ENCODE data around the gene PSG1.
"Not testable (repeated sequence)": the region's sequence is repeated elsewhere in the genome, so short reads cannot be mapped to it uniquely, and the experiment has no call there.

PSG1 gene

DNA sequence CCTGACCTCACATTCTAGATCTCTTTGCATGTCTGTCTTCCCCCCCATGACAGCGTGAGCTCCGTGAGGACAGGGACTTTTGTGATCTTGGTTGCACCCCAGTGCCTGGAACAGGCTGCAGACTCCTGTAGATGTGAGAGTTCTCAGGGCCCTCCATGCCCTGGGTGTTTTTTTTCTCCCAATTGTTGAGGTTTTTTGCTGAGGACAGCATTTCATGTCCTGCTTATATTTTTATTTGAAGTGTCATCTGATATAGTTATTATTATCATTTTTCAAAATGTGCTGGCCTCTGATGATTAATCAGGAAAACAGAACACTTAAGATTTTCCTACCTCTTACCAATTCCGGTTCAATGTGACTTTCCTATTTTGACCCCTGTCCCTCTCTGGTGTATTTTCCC lies 24.8 kb downstream of the PSG1 start:
- not testable (repeated sequence) for H3K4me1 Mint-ChIP-seq; H3K9me3 Mint-ChIP-seq; DNase-seq (ENCODE audit: low spot score in 2 of 2); H3K36me3 Mint-ChIP-seq; H3K4me3 Mint-ChIP-seq; ATAC-seq
- peak overlapping the region; percentile 76 for H3K27ac Mint-ChIP-seq

DNA sequence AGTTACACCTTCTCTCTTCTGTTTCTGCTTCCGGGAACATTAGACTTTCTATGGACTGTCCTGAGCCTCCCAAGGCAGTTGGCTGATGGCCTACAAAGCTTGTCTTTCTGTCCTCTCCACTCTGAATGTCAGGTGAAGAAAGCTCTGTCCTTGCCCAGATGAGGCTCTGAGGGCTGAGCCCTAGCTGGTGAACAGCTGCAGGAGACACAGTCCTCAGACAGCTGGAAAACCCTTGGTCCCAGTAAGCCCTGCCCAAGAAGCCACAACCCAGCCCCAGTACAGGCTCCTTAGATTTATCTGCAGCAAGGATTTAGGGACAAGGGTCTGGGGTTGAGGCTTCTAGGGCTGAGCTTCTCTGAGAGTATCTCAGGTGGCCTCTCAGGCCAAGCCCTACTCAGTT lies 26.3 kb downstream of the PSG1 start:
- not testable (repeated sequence) for H3K4me1 Mint-ChIP-seq; H3K4me3 Mint-ChIP-seq; ATAC-seq; H3K27ac Mint-ChIP-seq; DNase-seq (ENCODE audit: low spot score in 2 of 2); H3K36me3 Mint-ChIP-seq; H3K9me3 Mint-ChIP-seq

DNA sequence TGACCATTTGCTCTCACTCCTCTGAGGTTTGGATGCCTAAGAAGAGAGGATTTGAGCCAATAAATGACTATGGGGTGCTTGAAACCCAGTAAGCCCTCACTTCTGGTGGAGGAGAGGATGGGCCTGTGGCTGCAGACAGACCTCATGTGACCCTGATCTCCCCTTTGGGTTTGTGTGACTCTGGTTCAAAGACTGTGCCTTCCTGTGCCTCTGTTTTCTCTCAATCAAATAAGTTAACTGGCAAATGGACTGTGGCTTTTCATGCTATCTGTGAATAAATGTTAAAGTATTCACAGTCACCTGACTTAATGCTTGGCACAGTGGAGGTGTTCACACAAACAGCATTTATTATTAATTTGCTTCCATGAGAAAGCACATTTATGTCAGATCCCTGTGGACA lies 26.7 kb downstream of the PSG1 start:
- not testable (repeated sequence) for H3K4me3 Mint-ChIP-seq; ATAC-seq; H3K9me3 Mint-ChIP-seq; DNase-seq (ENCODE audit: low spot score in 2 of 2); H3K4me1 Mint-ChIP-seq; H3K36me3 Mint-ChIP-seq; H3K27ac Mint-ChIP-seq

DNA sequence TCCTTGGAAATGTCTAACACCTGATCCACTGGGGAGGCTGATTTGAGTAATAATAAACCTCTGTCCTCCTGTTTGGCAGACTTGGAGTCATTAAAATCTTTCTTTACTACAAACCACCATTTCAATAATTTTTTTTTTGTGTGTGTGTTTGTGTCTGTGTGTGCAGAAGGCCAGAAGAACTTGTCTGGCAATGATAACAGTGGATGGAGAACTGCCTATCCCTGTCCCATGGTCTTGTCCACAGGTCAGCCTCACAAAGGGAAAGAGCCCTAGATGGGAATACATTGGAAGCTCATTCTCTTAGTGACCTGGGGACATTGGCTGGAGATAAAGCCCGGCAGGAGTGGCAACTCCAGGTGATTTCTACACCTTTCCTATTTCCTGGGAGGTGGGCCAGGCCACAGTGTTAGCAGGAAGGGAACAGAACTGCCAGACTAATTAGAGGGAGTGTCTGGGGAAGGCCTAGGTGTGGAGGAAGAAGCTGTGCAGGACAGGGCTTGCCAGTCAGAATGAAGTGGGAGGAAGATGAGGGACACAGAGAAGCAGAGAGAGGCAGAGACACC lies 27.7 kb downstream of the PSG1 start:
- not testable (repeated sequence) for H3K36me3 Mint-ChIP-seq; H3K9me3 Mint-ChIP-seq; H3K4me1 Mint-ChIP-seq; H3K27ac Mint-ChIP-seq; ATAC-seq; H3K4me3 Mint-ChIP-seq; DNase-seq (ENCODE audit: low spot score in 2 of 2)

DNA sequence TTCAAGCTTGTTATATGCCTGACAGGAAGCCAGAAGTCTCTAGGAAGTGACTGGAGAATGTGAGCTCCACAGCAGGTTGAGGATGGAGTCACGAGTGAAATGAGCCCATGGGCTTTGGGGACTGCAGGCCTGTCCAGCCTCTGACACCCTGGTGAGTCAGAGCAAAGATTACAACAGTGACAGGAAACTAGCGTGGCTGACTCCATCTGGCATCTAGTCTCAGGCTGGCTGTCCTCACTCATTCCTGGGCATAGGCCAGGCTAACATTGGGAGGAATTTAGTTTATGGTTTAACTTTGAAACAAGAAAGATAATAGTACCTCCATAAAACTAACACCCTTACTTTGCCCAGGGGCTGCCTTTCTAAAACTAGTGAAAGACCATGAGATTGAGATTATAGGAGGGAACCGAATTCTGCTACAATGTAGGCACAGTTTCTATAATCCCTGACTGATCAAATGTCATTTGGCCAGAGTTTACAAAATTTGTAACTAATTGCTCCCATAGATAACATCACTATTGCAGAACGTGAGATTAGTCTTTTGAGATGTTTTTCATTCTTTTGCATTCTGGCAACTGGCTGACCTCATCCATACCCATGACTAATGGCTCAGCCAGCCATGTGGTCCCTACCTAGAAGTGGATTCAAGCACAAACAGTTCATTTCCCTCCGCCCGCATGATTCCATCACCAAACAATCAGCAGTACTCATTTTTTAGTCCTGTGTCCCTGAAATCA lies 28.4 kb downstream of the PSG1 start:
- Mint-ChIP-seq H3K9me3 (no peaks in the 10 kb centered on the region), H3K36me3 (no peaks in the 10 kb centered on the region), H3K4me1 (no peaks in the 10 kb centered on the region), H3K4me3 (no peak overlapping the region), H3K27ac (no peak overlapping the region)
- no peak for ATAC-seq
- DNase-seq (ENCODE audit: low spot score in 2 of 2): no peak

DNA sequence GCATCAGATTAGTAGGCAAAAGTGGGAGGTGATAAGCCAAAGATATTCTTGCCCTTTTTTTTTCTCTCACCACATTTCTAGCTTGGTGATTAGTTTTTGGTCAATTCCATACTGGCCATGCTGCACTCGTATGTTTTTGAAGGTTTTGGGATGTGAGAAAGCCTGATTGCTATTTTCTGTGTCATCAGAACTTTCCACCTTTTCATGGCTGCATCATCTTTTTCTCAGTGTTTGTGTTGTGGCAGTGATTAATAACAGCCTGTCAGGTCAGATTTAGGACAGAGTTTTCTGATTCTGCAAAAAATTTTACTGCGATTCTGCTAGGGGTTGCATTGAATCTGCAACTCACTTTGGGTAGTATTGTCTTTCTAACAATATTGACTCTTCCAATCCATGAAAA lies 32.9 kb downstream of the PSG1 start:
- DNase-seq (ENCODE audit: low spot score in 2 of 2) (no peak), ATAC-seq (no peak)
- Mint-ChIP-seq H3K9me3 (no peaks in the 10 kb centered on the region), H3K4me1 (no peaks in the 10 kb centered on the region), H3K36me3 (no peaks in the 10 kb centered on the region), H3K4me3 (no peak overlapping the region), H3K27ac (no peak overlapping the region)

DNA sequence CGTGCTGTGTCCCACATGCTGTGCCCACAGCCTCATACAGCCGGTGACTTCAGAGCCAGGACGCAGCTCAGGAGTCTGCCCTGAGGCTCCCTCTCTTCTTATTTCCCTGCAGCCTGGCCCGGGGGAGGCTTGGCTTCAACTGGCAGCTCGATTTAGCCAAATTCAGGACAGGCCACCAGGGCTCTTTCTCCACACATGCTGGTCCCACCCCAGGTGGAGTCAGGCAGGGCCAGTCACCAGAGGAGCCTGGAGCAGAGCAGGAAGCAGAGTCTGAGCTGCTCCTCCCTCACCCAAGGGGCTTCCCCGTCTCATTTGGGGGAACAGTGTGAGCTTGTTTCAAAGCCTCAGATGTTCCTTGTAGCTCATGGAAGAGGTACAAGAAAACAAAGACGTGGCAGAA lies 35.9 kb downstream of the PSG1 start:
- H3K4me1 Mint-ChIP-seq; H3K27ac Mint-ChIP-seq; H3K9me3 Mint-ChIP-seq; H3K4me3 Mint-ChIP-seq; ATAC-seq; DNase-seq (ENCODE audit: low spot score in 2 of 2); H3K36me3 Mint-ChIP-seq: not testable (repeated sequence)

DNA sequence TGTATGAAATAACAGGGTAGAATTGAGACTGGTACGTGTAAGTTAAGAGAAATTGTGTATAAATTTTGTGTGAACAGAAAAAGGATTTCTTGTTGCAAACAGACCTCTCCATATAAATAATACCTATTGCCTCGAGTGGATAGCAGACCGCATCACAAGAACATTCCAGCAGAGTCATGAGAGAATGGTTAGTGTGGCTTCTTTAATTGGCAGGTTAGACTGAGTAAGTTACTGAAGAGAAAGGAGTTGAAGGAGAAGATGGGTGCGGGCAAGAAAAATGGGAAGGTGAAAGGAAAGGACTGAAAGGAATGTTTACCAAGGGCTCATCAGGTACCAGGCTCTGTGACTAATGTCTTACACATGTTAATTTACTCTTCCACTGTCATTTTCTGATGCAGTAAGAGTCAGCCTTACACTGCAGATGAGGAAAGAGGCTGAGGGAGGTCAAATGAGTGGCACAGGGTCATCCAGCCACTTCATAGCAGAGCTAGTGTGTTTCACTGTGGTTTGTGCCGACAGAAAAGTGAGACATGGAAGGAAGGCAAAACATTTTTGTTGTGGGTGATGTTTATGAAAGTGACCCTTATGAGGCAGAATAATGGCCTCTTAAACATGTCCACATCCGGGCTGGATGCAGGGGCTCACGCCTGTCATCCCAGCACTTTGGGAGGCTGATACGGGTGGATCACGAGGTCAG lies 46.6 kb downstream of the PSG1 start:
- H3K36me3 Mint-ChIP-seq; ATAC-seq; DNase-seq (ENCODE audit: low spot score in 2 of 2): not testable (repeated sequence)

DNA sequence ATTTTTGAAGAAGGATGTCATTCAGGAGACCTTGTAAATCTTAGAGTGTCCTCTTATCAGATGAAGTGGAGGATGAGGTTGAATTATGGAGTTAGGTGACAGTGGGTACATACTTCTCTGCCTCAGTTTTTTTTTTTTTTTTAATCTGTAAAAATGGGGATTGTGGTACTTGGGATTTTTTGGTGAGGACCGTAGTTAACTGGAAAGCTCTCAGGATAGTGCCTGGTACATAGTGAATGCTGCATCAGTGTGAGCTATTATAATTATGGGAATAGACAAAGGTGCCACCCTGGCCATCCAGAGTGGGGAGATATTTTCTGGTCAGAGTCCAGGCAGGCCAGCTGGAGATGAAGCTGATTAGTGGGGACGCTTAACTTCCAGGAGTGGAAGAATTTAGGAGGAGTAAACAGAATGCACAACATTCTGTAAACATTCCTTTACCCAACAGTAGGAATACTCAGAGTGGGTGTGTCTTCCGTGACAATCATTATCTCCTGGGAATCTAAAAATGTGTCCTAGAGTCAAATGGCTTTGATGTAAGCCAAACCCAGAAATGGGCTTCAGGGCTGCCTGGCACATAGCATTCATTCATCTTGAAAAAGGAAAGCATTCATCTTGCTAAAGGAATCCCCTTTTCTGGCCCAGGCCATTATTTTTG lies 47.4 kb downstream of the PSG1 start:
- H3K4me3 Mint-ChIP-seq; H3K36me3 Mint-ChIP-seq; H3K4me1 Mint-ChIP-seq; H3K27ac Mint-ChIP-seq; DNase-seq (ENCODE audit: low spot score in 2 of 2); H3K9me3 Mint-ChIP-seq; ATAC-seq: not testable (repeated sequence)

More for the DNA sequence above, 46.6 kb downstream of the PSG1 start:
- H3K9me3 Mint-ChIP-seq, H3K4me1 Mint-ChIP-seq, H3K27ac Mint-ChIP-seq, H3K4me3 Mint-ChIP-seq: not testable (repeated sequence)

DNA sequence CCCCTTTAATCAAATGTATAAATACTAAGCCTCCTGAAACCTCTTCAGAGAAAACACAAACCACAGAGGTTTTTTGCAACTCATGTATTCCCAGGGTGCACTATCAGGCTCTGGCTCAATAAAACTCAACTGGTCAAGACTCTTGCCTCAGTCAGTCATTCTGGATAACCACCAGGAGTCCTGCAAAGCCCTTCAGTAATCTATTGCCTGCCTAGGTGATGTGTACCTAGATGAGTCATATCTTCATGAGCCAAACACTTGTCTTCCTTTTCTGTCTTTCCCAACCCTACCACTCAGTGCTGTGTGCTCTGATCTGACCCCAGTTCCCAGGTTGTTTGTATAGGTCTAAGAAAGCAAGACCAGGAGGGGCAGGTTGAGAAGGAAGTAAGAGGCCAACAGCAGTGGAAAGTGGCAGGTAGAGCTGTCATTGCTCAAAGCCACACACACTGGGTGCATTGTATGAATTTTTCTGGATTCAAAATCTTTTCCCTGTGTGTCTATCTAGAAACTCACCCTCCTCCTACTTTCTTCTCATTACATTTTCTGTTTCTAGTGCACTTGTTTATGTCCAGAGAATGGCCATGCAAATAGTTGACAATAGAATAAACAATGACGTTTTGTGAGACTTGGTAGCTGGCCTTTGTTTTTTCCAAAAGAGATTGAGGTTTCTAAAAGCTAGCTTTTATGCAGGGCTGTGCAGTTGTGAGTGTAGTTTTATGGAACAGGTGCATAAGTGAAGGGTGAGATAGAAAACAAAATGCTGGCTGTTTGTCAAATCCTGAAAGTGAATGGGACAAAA lies 48.1 kb downstream of the PSG1 start:
- Mint-ChIP-seq H3K4me3 (no peak overlapping the region), H3K9me3 (no peaks in the 10 kb centered on the region), H3K4me1 (no peaks in the 10 kb centered on the region), H3K27ac (no peak overlapping the region), H3K36me3 (no peaks in the 10 kb centered on the region)
- ATAC-seq (no peak), DNase-seq (ENCODE audit: low spot score in 2 of 2) (no peak)

DNA sequence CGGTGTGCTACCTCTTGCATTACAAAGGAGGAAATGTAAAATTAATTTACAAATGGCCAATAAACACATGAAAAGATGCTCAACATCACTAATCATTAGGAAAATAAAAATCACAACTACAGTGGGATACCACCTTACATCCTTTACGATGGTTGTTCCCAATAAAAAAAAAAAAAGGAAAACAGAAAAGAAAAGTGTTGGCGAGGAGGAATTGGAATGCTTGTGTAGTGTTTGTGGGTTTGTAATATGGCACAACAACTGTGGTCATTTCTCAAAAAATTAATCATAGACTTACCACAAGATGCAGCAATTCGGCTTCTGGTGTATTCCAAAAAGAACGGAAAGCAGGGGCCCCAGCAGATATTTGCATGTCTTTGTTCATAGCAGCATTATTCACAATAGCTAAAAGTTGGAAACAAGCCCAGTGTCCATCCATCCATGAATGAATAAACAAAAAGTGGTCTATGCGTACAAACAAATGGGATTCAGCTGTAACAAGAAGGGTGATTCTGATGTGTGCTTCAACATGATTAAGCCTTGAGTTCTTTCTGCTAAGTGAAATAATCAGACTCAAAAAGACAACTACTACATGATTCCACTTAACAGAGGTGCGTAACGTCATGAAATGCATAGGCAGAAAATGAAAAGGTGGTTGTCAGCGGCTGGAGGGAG lies 58.1 kb downstream of the PSG1 start:
- H3K9me3 Mint-ChIP-seq; H3K4me3 Mint-ChIP-seq; ATAC-seq; DNase-seq (ENCODE audit: low spot score in 2 of 2); H3K36me3 Mint-ChIP-seq; H3K4me1 Mint-ChIP-seq; H3K27ac Mint-ChIP-seq: not testable (repeated sequence)

DNA sequence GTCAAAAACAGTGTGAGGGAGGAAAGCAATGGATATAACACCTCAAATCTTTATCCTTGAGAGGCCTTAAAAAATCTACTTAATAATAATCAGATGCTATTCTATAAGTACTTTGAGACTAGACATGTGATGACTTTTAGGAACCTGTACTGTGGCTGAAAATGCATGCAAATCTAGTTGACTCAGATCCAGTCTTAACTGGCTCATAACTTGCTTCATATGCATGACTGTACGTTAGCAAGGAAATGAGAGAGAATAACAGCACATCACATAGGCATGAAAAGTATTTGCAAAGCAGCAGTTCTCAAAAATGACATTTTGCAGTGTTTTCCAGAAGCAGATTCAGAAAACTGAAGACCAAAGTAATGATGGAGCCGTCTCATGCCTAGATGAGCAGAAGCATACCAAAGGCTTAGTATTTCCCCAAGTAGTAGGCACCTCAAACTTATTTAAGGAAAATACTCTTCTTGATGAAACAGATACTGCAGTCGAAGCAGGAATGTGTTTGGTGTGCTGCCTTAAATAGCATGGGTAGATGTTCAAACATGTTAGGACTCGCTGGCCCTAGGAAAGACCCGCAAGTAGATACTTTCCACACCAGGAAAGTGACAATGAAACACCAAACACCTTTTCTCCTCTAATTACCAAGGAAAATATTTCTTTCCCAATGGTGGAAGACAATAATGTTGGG lies 59.4 kb downstream of the PSG1 start:
- DNase-seq (ENCODE audit: low spot score in 2 of 2); H3K4me1 Mint-ChIP-seq; ATAC-seq: not testable (repeated sequence)

DNA sequence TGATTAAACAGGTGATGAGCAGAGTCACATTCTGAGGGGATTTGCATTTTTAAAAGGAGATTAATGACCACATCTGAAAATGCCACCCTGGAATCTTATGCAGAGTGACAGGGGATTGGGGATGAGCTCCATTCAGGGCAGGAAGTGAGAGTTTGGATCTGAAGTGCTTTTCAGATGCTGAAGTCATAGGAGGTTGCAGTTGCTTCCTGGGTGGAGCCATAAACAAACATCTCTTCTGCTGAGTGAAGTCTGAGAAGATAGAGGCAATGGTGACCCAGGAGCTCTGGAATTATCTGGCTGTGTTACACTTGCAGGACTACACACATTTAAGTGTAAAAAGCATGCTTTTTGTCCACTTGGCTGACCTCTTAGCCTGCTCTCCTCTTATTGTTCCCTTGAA lies 62.6 kb downstream of the PSG1 start:
- H3K4me1 Mint-ChIP-seq: no peaks in the 10 kb centered on the region
- H3K27ac Mint-ChIP-seq: no peak overlapping the region
- H3K9me3 Mint-ChIP-seq: no peaks in the 10 kb centered on the region
- no peak overlapping the region for H3K4me3 Mint-ChIP-seq
- H3K36me3 Mint-ChIP-seq: no peaks in the 10 kb centered on the region
- DNase-seq (ENCODE audit: low spot score in 2 of 2) (no peak), ATAC-seq (no peak)

More for the DNA sequence above, 59.4 kb downstream of the PSG1 start:
- not testable (repeated sequence) for H3K27ac Mint-ChIP-seq, H3K9me3 Mint-ChIP-seq, H3K36me3 Mint-ChIP-seq, H3K4me3 Mint-ChIP-seq

Measured in stimulated activated effector memory CD8-positive, alpha-beta T cell treated with anti-CD3 and anti-CD28 coated beads, Interleukin-12 subunit alpha, Interleukin-12 subunit beta, amount 100 ng/mL, for 72 hours (primary cell).